T-helper 2 cell treated with Interferon-gamma antibody and Interleukin-4, amounts not matched to agents 100 ng/mL and 5 ng/mL, for 36 hours (primary cell): Measurements from ENCODE around the gene RAB28. TPM values are rescaled to one million over a fixed set of nuclear protein-coding genes. Genes with fewer than 3 reads are reported as not detected.
"Not testable (repeated sequence)": the region's sequence is repeated elsewhere in the genome, so short reads cannot be mapped to it uniquely, and the experiment has no call there.

ENCODE experiments used
- intact Hi-C: fragments of 100-400 bp; cut with micrococcal nuclease; formaldehyde crosslinking; loops from one replicate; pipeline ENCODE4 v1.15.1; 2023
- total RNA-seq: library from RNA; stranded (reverse); gene quantifications from 2 replicates; pipeline ENCODE4 v1.2.3, GENCODE V29; 2022

The RAB28 gene
- total RNA-seq, 1 donor from 2014 or later, result 16.7 TPM

GRCh38 chr4:13452927-13453579 is 31.1 kb downstream of the RAB28 start:
- intact Hi-C loops, result loop anchor here (1.0 kb wide), 1 partner anchor 31 kb away; the partner anchor contains the start of gene RAB28

GRCh38 chr4:13449590-13449989 is 34.5 kb downstream of the RAB28 start:
- intact Hi-C loops, result no loop called here

GRCh38 chr4:13445841-13446790 is 38.0 kb downstream of the RAB28 start:
- intact Hi-C loops, result no loop called here

- intact Hi-C loops, result no loop called here
Observed at GRCh38 chr4:13441506-13441905, 42.6 kb downstream of the RAB28 start.

GRCh38 chr4:13436962-13437361 is 47.2 kb downstream of the RAB28 start:
- intact Hi-C loops, result loop anchor here (5.0 kb wide), 1 partner anchor 45 kb away; the partner anchor contains the start of gene RAB28

GRCh38 chr4:13432453-13432852 is 51.7 kb downstream of the RAB28 start:
- intact Hi-C loops, result no loop called here

- intact Hi-C loops, result no loop called here
Observed at GRCh38 chr4:13430834-13431568, 53.1 kb downstream of the RAB28 start.

- intact Hi-C loops, result no loop called here
Observed at GRCh38 chr4:13427599-13428325, 56.4 kb downstream of the RAB28 start.

GRCh38 chr4:13415068-13415785 is 68.9 kb downstream of the RAB28 start:
- intact Hi-C loops, result no loop called here

GRCh38 chr4:13413729-13414437 is 70.3 kb downstream of the RAB28 start:
- intact Hi-C loops, result no loop called here

GRCh38 chr4:13411942-13412341 is 72.2 kb downstream of the RAB28 start:
- intact Hi-C loops, result no loop called here

GRCh38 chr4:13409324-13409723 is 74.8 kb downstream of the RAB28 start:
- intact Hi-C loops, result no loop called here

GRCh38 chr4:13406156-13406555 is 78.0 kb downstream of the RAB28 start:
- intact Hi-C loops, result not testable (repeated sequence)

- intact Hi-C loops, result no loop called here
Observed at GRCh38 chr4:13403833-13404232, 80.3 kb downstream of the RAB28 start.

- intact Hi-C loops, result no loop called here
Observed at GRCh38 chr4:13403326-13403725, 80.8 kb downstream of the RAB28 start.

GRCh38 chr4:13399257-13399656 is 84.9 kb downstream of the RAB28 start:
- intact Hi-C loops, result no loop called here

GRCh38 chr4:13396161-13396560 is 88.0 kb downstream of the RAB28 start:
- intact Hi-C loops, result no loop called here

GRCh38 chr4:13389901-13390300 is 94.2 kb downstream of the RAB28 start:
- intact Hi-C loops, result not testable (repeated sequence)

- intact Hi-C loops, result no loop called here
Observed at GRCh38 chr4:13386405-13387107, 97.6 kb downstream of the RAB28 start.
